ENCODE measurements around the gene IL27RA.

GRCh38 chr19:13998426-13998825, 33.1 kb upstream of the IL27RA start:
- TF ChIP-seq CTCF (conservative IDR thresholded peaks at IDR 0.05; ENCODE audit: low read depth, low read length) (no peak), EZH2 (IDR thresholded peaks at IDR 0.05; ENCODE audit: borderline replicate concordance, low read depth, low read length, poor library complexity, severe bottlenecking) (no peak)

Data from A673 (cell line).